Fibroblast of villous mesenchyme (primary cell): ENCODE results near the gene VPS35L. TPM values are rescaled to one million over a fixed set of nuclear protein-coding genes. Genes with fewer than 3 reads are reported as not detected.

ENCODE experiments used
- DNase-seq: peaks from one replicate; pipeline ENCODE4 v3.0.0-alpha.2; 2010; ENCODE audit warnings: low read depth
- H3K4me3 ChIP-seq: 2 replicates; pipeline ENCODE4 v1.5.1; 2011; ENCODE audit warnings: low read depth, mild to moderate bottlenecking, low read length
- total RNA-seq: library from RNA; depleted of rRNA; stranded (reverse); fragments of >200 nt; gene quantifications from 2 replicates; pipeline ENCODE4 v1.2.3, GENCODE V29; 2012
- TF ChIP-seq, protein P1 (sequence below): IDR thresholded peaks from 2 replicates; pipeline ENCODE4 v1.5.1; 2012; ENCODE audit warnings: low read depth, mild to moderate bottlenecking, low read length; ENCODE audit not compliant: insufficient read depth

VPS35L gene
- total RNA-seq, 1 donor, result 67.4 TPM

- H3K4me3 ChIP-seq, result no peak overlapping the region
- TF ChIP-seq, protein P1, sequence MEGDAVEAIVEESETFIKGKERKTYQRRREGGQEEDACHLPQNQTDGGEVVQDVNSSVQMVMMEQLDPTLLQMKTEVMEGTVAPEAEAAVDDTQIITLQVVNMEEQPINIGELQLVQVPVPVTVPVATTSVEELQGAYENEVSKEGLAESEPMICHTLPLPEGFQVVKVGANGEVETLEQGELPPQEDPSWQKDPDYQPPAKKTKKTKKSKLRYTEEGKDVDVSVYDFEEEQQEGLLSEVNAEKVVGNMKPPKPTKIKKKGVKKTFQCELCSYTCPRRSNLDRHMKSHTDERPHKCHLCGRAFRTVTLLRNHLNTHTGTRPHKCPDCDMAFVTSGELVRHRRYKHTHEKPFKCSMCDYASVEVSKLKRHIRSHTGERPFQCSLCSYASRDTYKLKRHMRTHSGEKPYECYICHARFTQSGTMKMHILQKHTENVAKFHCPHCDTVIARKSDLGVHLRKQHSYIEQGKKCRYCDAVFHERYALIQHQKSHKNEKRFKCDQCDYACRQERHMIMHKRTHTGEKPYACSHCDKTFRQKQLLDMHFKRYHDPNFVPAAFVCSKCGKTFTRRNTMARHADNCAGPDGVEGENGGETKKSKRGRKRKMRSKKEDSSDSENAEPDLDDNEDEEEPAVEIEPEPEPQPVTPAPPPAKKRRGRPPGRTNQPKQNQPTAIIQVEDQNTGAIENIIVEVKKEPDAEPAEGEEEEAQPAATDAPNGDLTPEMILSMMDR, result no peak
- DNase-seq, result peak; percentile 98
Observed at GRCh38 chr16:19696328-19696727, 140.8 kb downstream of the VPS35L start.

- TF ChIP-seq, protein P1, result no peak
- no peak overlapping the region for H3K4me3 ChIP-seq
- DNase-seq, result no peak
Observed at GRCh38 chr16:19696961-19697360, 141.5 kb downstream of the VPS35L start.

DNA sequence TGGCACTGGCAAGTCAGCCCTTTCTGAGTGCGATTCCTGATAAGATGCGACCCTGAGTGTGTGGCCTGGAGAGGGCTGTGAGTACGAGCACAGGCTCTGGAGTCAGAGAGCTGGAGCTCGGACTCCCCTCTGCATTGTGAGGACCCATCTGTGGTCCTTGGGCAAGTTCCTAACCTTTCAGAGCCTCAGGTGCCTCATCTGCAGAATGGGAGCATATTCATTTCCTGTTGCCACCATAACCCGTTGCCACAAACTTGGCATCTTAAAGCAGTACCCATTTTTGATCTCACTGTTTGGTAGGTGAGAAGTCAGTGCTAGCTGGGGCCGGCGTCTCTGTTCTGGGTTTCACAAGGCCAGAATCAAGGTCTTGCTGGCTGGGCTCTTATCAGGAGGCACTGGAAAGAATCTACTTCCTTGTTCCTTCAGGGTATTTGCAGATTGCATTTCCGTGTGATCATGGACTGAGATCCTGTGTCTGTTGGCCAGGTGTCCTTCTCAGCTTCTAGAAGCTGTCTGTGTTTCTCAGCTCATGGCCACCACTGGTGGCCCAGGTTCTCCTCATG, 142.3 kb downstream of the VPS35L start:
- no peak overlapping the region for H3K4me3 ChIP-seq
- TF ChIP-seq, protein P1, result no peak
- no peak for DNase-seq

GRCh38 chr16:19698480-19699465, 143.3 kb downstream of the VPS35L start:
- TF ChIP-seq, protein P1, result no peak
- no peak overlapping the region for H3K4me3 ChIP-seq
- no peak for DNase-seq

GRCh38 chr16:19699472-19699871, 144.0 kb downstream of the VPS35L start:
- TF ChIP-seq, protein P1, result no peak
- no peak overlapping the region for H3K4me3 ChIP-seq
- no peak for DNase-seq

- TF ChIP-seq, protein P1, result no peak
- no peak overlapping the region for H3K4me3 ChIP-seq
- peak; percentile 72 for DNase-seq
Observed at GRCh38 chr16:19700319-19700781, 144.8 kb downstream of the VPS35L start.
